Neural cell (in vitro differentiated cells): Measurements from ENCODE around the gene ACSM6. TPM values are rescaled to one million over a fixed set of nuclear protein-coding genes. Genes with fewer than 3 reads are reported as not detected.

Experiments used
- H2AFZ ChIP-seq: fragments of 200-600, 300-800 bp; sonication (generic), shearing (Covaris generic); 2 replicates; pipeline ENCODE4 v1.6.0; 2014; ENCODE audit warnings: low read depth, mild to moderate bottlenecking, antibody characterized with exemption, low read length, moderate library complexity
- H3F3A ChIP-seq: fragments of 200-600 bp; shearing (Covaris generic); 2 replicates; pipeline ENCODE4 v1.6.1; 2016; ENCODE audit warnings: mild to moderate bottlenecking, moderate library complexity, mixed read lengths, antibody characterized with exemption, low read length; ENCODE audit not compliant: insufficient read depth, poor library complexity, severe bottlenecking
- H3K27ac ChIP-seq: fragments of 200-600, 300-800 bp; sonication (generic), shearing (Covaris generic); 2 replicates; pipeline ENCODE4 v1.5.1; 2014; ENCODE audit warnings: mild to moderate bottlenecking, low read length, moderate library complexity
- H3K27me3 ChIP-seq: fragments of 300-800, 200-600 bp; sonication (generic), shearing (Covaris generic); 2 replicates; pipeline ENCODE4 v1.6.0; 2014; ENCODE audit warnings: mild to moderate bottlenecking, low read depth, low read length, moderate library complexity; ENCODE audit not compliant: insufficient read depth
- H3K36me3 ChIP-seq: fragments of 300-800, 200-600 bp; sonication (generic), shearing (Covaris generic); 2 replicates; pipeline ENCODE4 v1.5.1; 2014; ENCODE audit warnings: mild to moderate bottlenecking, antibody characterized with exemption, low read length, moderate library complexity; ENCODE audit not compliant: insufficient read depth
- H3K4me2 ChIP-seq: fragments of 300-800, 200-600 bp; sonication (generic), shearing (Covaris generic); 2 replicates; pipeline ENCODE4 v1.6.0; 2014; ENCODE audit warnings: mild to moderate bottlenecking, low read length
- H3K4me3 ChIP-seq: fragments of 300-800, 200-600 bp; sonication (generic), shearing (Covaris generic); 2 replicates; pipeline ENCODE4 v1.5.1; 2014; ENCODE audit warnings: mild to moderate bottlenecking, low read length, moderate library complexity
- H3K79me2 ChIP-seq: fragments of 200-600 bp; shearing (Covaris generic); replicated peaks from 2 replicates; pipeline ENCODE4 v1.6.0; 2014; ENCODE audit warnings: mild to moderate bottlenecking, low read length, moderate library complexity; ENCODE audit not compliant: insufficient read depth
- H3K9ac ChIP-seq: fragments of 300-800, 200-600 bp; sonication (generic), shearing (Covaris generic); 2 replicates; pipeline ENCODE4 v1.6.1; 2016; ENCODE audit warnings: mild to moderate bottlenecking, low read length, mixed read lengths
- H3K9me2 ChIP-seq: fragments of 200-600 bp; shearing (Covaris generic); 2 replicates; pipeline ENCODE4 v1.6.1; 2016; ENCODE audit warnings: mild to moderate bottlenecking, low read length, mixed read lengths; ENCODE audit not compliant: insufficient read depth
- H3K9me3 ChIP-seq: fragments of 200-600, 300-800 bp; sonication (generic), shearing (Covaris generic); 2 replicates; pipeline ENCODE4 v1.6.1; 2016; ENCODE audit warnings: mild to moderate bottlenecking, mixed run types, low read length, moderate library complexity, mixed read lengths
- H4K20me1 ChIP-seq: fragments of 200-600 bp; shearing (Covaris generic); 2 replicates; pipeline ENCODE4 v1.6.1; 2016; ENCODE audit warnings: mild to moderate bottlenecking, mixed run types; ENCODE audit not compliant: insufficient read depth
- CTCF ChIP-seq: fragments of 450-650 bp; IDR thresholded peaks from 2 replicates; pipeline ENCODE4 v1.5.1; 2014; ENCODE audit warnings: antibody characterized with exemption, mild to moderate bottlenecking, moderate library complexity; ENCODE audit not compliant: poor library complexity, severe bottlenecking
- EP300 ChIP-seq: fragments of 450-650 bp; conservative IDR thresholded peaks from 2 replicates; pipeline ENCODE4 v1.6.1; 2014; ENCODE audit warnings: antibody characterized with exemption, mild to moderate bottlenecking, moderate library complexity; ENCODE audit not compliant: poor library complexity, severe bottlenecking
- EZH2 ChIP-seq: fragments of 200-600, 300-800 bp; shearing (Covaris generic), sonication (generic); IDR thresholded peaks from 2 replicates; pipeline ENCODE4 v1.6.1; 2014; ENCODE audit warnings: antibody characterized with exemption, low read length, borderline replicate concordance, mild to moderate bottlenecking; ENCODE audit not compliant: insufficient read depth, poor library complexity, severe bottlenecking
- MXI1 ChIP-seq: fragments of 450-650 bp; conservative IDR thresholded peaks from 2 replicates; pipeline ENCODE4 v1.6.1; 2014; ENCODE audit warnings: antibody characterized with exemption, mild to moderate bottlenecking; ENCODE audit not compliant: poor library complexity, severe bottlenecking
- POLR2AphosphoS5 ChIP-seq: IDR thresholded peaks from 2 replicates; pipeline ENCODE4 v1.6.1; 2012
- RAD21 ChIP-seq: fragments of 450-650 bp; conservative IDR thresholded peaks from 2 replicates; pipeline ENCODE4 v1.6.1; 2014; ENCODE audit warnings: antibody characterized with exemption, mild to moderate bottlenecking, moderate library complexity
- REST ChIP-seq: IDR thresholded peaks from 2 replicates; pipeline ENCODE4 v1.6.1; 2012; ENCODE audit warnings: borderline replicate concordance
- SMC3 ChIP-seq: fragments of 450-650 bp; conservative IDR thresholded peaks from 2 replicates; pipeline ENCODE4 v1.6.1; 2014; ENCODE audit warnings: antibody characterized with exemption, mild to moderate bottlenecking, moderate library complexity; ENCODE audit not compliant: poor library complexity
- TAF1 ChIP-seq: IDR thresholded peaks from 2 replicates; pipeline ENCODE4 v1.6.1; 2012; ENCODE audit warnings: low read depth
- polyA plus RNA-seq: library from polyadenylated mRNA; depleted of rRNA; stranded (reverse); fragments of >200 nt; gene quantifications from 2 replicates; pipeline ENCODE4 v1.2.3, GENCODE V29; 2014

Gene ACSM6
- polyA plus RNA-seq, 1 donor from 2014 or later = not detected

- H3K4me2 ChIP-seq = no peak overlapping the region
Observed at GRCh38 chr10:95249467-95249866, 55.4 kb downstream of the ACSM6 start.

GRCh38 chr10:95250856-95251255 is 56.8 kb downstream of the ACSM6 start:
- Histone ChIP-seq H3K9me2 (no peaks in the 10 kb centered on the region), H4K20me1 (no peaks in the 10 kb centered on the region), H3K36me3 (no peaks in the 10 kb centered on the region), H3K27ac (no peak overlapping the region), H3K27me3 (no peaks in the 10 kb centered on the region), H2AFZ (no peak overlapping the region), H3K9me3 (no peaks in the 10 kb centered on the region), H3K79me2 (no peaks in the 10 kb centered on the region), H3K4me2 (no peak overlapping the region), H3F3A (no peaks in the 10 kb centered on the region), H3K9ac (no peak overlapping the region), H3K4me3 (no peak overlapping the region)
- no peak for TF ChIP-seq CTCF
- no peak for TF ChIP-seq POLR2AphosphoS5
- no peak for TF ChIP-seq MXI1
- TF ChIP-seq EP300 = no peak
- TF ChIP-seq RAD21 = no peak
- no peak for TF ChIP-seq SMC3
- no peak for TF ChIP-seq TAF1
- TF ChIP-seq EZH2 = no peak

More at GRCh38 chr10:95249467-95249866, 55.4 kb downstream of the ACSM6 start:
- Histone ChIP-seq H3K9ac (no peak overlapping the region), H3K79me2 (no peaks in the 10 kb centered on the region), H4K20me1 (no peaks in the 10 kb centered on the region), H3F3A (no peaks in the 10 kb centered on the region), H3K9me2 (no peaks in the 10 kb centered on the region), H3K4me3 (no peak overlapping the region), H3K36me3 (no peaks in the 10 kb centered on the region), H3K27ac (no peak overlapping the region), H3K9me3 (no peaks in the 10 kb centered on the region), H2AFZ (no peak overlapping the region), H3K27me3 (no peaks in the 10 kb centered on the region)
- no peak for TF ChIP-seq EP300
- TF ChIP-seq EZH2 = no peak
- TF ChIP-seq POLR2AphosphoS5 = no peak
- TF ChIP-seq SMC3 = no peak
- no peak for TF ChIP-seq TAF1
- no peak for TF ChIP-seq MXI1
- no peak for TF ChIP-seq REST
- no peak for TF ChIP-seq RAD21
- TF ChIP-seq CTCF = no peak
